GM12873 (cell line): Measurements from ENCODE around the gene LACTBL1.

ENCODE experiments used
- TF ChIP-seq, protein P1 (sequence below): IDR thresholded peaks from 2 replicates; pipeline ENCODE4 v1.5.1; 2012; ENCODE audit warnings: low read depth, mild to moderate bottlenecking, moderate library complexity, low read length, control low read depth; ENCODE audit not compliant: insufficient read depth; ENCODE audit errors: missing control alignments

LACTBL1 gene

DNA sequence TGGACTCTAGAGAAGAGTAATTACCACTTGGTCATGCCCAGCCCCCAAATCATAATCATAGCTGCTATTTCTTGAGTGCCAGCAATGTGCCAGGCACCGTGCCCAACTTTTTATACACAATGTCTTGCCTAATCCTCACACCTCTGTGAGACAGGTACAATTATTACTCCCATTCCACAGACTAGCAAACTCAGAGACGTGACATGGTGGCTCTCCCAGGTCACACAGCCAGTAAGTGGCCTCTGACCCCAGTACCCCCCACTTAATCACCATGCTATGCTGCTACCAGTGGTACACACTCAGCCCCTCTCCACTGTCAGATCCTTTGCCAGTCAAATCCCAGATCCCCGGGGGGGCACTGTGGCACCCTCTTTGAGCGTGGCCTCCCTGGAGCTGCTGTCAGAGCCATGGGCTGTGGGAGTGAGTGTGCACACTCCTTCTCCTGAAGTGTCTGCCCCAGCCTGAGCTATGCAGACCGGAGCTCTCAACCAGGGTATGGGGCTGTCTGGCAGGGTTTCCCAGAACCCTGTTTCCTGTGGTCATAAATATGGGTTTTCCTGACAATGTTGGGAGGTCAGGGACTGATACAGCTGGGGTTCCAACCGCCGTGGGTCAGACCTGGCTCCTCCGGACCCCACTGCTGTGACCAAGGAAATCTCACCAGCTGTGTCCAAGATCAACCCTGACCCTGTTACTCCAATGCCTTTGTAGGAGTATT, 51.8 kb downstream of the LACTBL1 start:
- TF ChIP-seq, protein P1, sequence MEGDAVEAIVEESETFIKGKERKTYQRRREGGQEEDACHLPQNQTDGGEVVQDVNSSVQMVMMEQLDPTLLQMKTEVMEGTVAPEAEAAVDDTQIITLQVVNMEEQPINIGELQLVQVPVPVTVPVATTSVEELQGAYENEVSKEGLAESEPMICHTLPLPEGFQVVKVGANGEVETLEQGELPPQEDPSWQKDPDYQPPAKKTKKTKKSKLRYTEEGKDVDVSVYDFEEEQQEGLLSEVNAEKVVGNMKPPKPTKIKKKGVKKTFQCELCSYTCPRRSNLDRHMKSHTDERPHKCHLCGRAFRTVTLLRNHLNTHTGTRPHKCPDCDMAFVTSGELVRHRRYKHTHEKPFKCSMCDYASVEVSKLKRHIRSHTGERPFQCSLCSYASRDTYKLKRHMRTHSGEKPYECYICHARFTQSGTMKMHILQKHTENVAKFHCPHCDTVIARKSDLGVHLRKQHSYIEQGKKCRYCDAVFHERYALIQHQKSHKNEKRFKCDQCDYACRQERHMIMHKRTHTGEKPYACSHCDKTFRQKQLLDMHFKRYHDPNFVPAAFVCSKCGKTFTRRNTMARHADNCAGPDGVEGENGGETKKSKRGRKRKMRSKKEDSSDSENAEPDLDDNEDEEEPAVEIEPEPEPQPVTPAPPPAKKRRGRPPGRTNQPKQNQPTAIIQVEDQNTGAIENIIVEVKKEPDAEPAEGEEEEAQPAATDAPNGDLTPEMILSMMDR, result no peak

DNA sequence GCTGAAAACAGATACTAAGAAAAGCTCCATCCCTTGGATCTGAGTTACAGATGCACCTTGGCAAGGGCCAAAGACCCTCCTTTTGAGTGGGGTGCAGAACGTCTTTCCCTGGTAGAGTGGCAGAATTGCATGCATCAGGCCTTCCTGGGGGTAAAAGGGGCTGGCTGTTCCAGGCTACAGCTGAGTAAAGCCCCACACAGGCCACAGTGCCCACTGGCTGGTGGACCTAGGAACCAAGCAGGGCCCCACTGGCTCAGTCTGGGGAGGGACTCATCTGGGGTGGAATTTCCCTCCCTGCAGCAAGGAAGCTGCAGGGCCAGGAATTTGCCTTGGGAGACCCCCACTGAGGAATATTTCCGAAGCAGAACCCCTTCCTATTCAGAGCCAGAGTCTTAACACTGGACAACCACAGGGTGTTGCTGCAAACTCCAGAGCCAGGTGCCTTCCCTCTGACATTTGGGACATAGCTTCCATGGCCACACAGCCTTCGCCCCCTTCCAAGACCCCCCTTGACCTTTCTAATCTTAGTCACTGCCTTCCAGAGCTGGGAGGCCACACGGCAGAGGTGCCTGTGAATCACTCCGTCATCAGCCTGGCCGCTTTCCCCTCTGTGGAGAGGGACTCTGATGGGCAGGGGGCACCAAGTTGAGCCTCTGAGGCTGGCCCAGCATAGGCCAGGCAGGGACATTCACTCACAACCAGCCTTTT, 52.5 kb downstream of the LACTBL1 start:
- TF ChIP-seq, protein P1, result no peak

DNA sequence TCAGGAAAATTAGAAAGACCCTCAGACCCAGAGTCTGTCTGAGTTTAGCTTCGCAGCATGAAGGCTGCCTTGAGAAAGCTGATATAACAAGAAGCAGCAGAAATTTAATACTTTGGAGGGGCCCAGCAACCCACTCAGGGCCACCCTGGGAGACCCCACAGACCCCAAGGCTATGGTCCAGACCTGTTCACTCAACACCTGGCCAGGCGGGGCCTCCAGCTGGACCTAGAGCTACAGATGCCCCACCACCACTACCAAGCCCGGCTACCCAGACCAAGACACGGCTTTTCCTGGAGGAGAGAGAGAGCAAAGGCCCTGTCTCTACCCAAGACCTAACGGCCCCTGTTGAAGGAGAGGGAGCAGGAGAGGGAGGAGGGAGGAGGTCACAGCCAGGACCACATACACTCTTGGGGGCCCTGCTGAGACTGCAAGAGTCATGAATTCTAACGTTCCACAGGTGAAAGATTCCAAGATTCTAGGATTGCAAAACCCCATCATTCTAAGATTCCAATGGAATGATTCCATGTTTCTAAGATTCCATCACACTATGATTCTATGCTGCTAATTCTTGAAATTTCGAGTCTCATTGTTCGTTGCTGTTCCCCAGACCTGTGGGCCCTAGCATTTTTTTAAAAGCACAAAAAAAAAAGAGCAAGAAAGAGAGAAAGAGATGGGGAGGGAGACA, 53.2 kb downstream of the LACTBL1 start:
- TF ChIP-seq, protein P1, result no peak

DNA sequence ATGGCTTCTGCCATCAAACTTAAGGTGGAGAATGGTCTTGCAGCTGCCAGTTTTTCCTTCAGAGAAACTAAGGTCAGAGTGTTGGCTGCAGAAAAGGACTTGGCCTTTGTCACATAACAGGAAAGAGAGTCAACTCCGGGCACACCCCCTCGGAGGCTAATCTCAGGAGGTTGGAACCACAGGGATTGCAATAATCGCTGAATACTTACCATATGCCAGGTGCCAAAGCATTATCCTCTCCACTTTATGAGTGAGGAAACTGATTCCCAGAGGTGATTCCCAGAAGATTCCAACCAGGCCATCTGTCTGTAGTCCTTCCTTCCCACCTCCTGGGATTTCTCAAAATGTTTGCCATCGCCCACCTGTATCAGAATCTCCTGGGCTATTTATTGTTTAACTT, 54.0 kb downstream of the LACTBL1 start:
- TF ChIP-seq, protein P1, result no peak

DNA sequence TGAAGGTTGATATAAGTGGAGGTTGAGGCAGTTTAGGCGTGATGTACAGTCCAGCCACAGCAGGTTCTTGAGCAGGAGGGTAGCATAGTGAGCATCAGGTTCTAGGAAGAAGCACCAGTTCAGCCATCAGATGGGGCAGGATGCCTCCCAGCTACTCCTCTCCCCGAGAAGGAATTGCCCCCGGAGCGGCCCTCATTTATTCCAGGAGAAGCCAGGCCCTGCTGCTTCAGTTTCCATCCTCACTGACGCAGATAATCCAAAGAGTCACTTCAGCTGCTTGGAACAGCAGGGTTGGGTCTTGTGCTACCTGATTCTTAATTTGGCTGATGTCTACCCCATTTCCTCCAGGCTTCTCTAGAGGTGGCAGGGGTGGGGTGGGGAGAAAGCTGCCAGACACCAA, 54.7 kb downstream of the LACTBL1 start:
- TF ChIP-seq, protein P1, result no peak

DNA sequence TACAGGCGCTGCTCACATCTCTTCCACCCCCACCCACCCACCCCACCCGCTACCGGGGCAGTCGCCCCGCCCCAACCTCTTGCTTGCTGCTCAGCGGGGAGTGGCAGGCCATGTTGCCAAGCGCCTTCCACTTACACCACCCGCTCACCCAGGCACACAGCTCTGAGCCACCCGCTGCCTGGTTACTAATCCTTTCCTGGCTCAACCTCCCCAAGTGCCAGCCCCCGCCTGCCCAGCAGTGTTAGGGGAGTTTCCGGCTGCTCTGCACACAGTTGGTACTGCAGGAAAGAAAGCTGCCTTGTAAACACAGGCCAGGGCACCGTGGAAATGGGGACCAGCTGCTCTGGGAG, 56.2 kb downstream of the LACTBL1 start:
- TF ChIP-seq, protein P1, result no peak

DNA sequence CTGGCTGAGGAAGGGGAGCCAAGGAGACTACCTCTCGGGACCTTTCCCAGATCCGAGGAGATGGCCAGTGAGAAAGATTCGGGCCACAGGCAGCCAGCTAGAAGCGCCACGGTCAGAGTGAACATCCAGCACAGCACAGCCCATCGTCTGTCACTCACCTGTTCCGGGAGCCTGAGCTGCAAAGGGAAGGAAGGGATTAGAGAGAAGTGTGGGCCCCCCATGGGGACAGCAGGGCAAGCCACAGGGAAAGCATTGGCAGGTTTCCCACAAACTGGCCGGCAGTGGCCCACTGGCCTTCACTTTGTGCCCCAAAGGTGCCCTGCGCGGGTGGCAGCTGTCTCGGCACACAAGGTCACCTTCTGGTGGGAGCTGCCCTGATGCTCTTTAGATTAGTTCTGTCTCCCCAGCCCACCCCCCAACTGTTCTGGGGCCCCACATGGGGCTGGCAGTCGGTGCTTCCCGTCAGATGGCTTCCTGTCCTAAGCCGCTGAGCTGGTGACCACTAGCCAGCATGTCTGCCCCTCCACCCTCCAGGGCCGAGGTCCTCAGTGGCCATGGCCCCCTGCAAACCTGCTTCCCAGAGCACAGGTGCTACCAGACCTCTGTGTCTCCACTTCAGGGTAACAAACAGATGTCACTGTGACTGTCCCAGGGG, 56.7 kb downstream of the LACTBL1 start:
- TF ChIP-seq, protein P1, result no peak
